NCI-H1417 (cell line): ENCODE data around the gene MRPS34.
A peak's percentile ranks its signal among the peaks of the same experiment; 100 is the strongest.

Source experiments
- DNase-seq, 3 experiments: peaks; one replicate each; lab custom pipeline; 2025; lab: John Stamatoyannopoulos, UW

MRPS34 gene

GRCh38 chr16:1794908-1795666 is 22.2 kb upstream of the MRPS34 start:
- DNase-seq, result no peak

GRCh38 chr16:1794221-1794871 is 21.4 kb upstream of the MRPS34 start:
- DNase-seq, result peak; percentile 42 to 73 (median 54)

DNA sequence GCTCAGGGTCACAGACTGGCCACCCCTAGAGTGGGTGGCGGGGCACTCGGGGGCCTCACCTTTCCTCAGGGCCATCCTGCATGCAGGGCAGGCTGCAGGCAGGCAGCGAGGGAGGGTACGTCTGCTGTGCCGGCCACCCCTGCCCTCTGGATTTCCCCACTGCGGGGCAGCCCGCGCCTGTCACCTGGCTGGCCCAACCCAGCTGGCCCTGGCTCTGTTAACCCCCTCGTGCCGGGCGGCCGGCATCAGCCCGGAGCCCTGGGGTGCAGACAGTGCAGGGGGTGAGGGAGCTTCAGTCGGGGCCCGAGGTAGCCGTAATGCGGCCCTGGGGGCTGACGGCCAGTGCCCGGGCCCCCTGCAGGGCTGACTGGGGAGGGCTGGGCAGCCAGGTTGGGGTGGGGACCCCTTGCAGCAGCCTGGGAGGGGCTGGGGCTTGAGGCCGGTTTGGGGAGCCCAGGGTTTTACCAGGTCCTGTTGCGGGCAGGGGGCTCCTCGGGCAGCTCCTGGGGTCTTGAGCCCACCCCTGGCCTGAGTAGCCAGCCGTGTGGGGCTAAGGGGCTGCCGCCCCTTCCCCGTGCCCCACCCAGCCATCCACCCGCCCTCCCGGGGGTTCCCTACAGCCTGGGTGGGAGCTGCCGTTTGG is 20.8 kb upstream of the MRPS34 start, which contains the start of gene IGFALS:
Gene IGFALS (minus strand): TSS at position 128 of the 643 bp plus-strand sequence. CDS start 53 bp downstream, at position 75.
- DNase-seq, result no peak

DNA sequence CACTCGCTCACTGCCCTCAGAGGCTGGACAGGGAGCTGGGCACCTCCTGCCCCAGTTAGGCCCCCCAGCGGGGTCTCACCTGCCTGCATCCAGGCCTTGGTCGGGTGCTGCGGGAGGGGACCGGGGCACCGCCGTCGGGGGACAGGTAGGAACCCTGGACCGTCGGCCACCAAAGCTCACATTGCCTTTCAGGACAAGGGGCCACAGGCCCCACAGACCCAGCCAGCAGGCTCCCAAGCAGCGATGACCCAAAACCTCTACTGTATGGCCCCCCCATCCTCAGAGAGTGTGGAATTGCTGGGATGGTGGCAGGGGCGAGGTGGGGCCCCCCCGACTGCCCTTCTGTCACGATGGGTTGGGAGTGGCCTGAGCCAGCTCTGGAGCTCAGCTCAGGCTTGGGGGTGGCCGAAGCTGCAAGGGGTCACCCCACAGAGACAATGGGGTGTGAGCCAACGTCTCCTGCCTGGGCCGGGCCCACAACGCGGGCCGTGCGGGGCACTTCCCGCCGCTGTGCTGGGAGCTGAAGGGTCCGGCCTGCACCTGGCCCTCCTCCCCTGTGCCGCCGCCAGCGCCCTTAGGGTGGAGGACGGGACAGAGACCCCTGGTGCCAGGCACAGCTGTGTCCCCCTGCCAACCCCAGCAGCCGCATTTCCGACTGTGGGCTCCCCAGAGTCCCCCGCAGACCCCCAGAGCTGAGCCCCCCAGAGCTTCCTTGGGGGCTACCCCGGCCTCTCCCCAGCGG is 20.1 kb upstream of the MRPS34 start:
- DNase-seq, result no peak

DNA sequence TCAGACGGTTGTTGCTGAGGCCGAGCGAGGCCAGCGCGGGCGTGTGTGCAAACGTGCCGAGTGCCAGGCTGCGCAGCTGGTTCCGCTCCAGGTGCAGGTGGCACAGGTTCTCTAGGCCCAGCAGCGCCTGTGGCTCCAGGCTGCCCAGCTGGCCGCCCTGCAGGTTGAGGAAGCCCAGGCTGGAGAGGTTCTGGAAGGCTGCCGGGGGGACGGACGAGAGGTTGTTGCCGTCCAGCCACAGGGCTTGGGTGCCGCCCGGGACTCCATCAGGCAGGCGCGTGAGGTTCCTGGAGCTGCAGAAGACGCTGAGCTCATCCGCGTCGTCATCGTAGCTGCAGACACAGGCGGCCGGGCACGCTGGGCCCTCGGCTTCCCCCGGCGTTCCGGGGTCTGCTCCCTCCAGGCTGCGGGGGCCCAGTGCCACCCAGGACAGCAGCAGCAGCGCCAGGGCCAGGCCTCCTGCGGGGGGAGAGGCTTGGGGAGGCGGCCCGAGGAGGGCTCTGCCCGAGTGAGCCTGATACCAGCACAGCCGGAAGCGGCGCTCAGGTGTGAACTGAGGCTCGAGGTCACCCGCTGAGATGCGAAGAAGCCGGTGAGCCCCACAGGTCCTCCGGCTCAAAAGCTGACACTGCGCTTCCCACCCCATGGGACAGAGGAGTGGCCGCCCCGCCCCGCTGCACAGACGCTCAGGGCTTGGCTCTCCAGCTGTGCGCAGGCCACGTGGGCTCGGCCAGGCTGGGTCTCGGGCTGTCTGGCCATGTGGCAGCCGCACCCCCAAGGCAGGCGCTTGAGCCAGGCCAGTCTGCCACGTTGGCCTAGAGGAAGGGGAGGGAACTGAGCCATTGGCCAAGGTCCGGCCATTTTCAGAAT is 19.2 kb upstream of the MRPS34 start:
- DNase-seq, result peak in 1 of 3 experiments; percentile 40

DNA sequence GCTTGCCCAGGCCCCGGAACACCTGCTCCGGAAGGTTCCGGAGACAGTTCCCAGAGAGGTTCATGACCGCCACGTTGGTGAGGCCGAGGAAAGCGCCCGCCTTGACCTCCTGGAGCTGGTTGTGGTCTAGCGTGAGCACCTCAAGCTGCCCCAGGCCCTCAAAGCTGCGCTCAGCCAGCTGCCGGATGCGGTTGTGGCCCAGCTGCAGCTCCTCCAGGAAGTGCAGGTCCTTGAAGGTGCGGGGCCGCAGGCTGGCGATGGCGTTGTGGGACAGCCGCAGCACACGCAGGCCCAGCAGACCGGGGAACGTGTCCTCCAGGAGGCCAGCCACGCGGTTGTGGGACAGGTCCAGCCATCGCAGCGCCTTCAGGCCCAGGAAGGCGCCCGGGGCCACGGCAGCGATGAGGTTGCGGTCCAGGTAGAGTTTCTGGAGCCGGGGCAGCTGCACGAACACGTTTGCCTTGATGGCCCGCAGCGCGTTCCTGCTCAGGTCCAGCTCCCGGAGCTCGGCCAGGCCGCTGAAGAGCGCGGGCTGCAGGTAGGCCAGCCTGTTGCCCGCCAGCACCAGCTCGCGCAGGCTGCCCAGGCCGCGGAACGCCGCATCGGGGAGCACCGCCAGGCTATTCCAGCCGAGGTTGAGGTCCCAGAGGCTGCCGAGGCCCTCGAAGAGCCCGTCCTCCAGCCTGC is 18.5 kb upstream of the MRPS34 start:
- DNase-seq, result no peak

GRCh38 chr16:1790611-1791255 is 17.8 kb upstream of the MRPS34 start:
- DNase-seq, result no peak

GRCh38 chr16:1790261-1790610 is 17.3 kb upstream of the MRPS34 start:
- DNase-seq, result no peak

DNA sequence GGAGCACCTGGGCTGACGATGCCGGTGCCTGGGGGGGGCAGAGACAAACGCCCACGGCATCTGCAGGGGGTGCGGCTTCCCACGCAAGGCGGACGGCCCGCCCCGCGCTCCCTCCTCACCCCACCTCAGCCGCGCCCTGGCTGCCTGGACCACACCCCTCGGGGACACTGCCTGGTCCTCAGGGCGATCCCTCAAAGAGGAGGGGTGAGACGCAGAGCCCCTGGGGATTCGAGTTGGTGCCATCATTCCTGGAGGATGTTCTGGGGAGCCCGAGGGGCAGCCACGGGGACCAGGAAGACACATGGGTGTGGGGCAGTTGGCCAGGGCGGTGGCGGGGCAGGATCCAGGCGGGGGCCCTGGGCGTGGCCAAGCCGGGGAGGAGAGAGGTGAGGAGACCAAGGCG is 16.7 kb upstream of the MRPS34 start:
- no peak for DNase-seq

DNA sequence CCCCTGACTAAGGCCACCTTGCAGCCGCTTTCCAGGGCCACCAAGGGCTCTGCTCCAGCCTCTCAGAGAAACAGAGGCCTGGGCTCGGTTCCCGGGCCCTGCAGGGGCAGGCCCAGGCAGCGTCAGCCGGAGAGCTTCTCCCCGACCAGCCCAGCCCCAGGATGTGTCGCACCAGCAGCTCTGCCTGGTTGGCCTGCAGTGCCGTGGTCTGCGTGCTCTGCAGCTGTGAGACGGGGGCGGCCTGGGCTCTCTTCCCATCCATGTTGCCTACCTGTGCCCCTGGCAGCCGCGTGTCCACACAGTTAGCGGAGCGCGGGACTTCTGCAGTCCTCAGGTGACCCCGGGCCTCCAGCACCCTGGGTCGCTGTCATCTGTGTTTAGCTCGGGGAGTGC is 15.8 kb upstream of the MRPS34 start:
- no peak for DNase-seq

DNA sequence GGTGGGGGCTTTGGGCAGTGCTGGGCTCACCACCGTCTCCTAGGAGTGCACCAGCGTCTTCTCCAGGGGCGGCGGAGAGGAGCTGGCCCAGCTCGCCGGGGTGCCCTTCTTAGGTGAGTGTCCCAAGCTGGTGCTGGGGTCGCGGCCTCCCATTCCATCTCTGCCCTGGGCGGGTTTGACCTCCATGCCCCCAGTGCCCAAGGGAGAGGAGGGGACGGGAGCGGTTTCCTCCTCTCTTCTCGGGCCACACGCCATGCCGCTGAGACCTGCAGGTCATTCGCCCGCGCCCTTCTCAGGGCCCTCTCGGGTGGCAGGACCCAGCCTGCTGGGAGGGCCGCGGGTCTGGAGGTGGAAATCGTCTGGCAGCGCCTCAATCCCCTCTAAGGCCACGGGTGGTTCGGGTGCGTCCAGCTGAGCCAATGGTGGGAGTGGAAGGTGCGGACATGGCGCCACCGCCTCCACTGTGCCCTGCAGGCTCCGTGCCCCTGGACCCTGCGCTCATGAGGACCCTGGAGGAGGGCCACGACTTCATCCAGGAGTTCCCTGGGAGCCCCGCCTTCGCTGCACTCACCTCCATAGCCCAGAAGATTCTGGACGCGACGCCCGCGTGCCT is 15.3 kb upstream of the MRPS34 start:
- DNase-seq, result no peak

GRCh38 chr16:1787322-1788094 is 14.6 kb upstream of the MRPS34 start:
- no peak for DNase-seq

DNA sequence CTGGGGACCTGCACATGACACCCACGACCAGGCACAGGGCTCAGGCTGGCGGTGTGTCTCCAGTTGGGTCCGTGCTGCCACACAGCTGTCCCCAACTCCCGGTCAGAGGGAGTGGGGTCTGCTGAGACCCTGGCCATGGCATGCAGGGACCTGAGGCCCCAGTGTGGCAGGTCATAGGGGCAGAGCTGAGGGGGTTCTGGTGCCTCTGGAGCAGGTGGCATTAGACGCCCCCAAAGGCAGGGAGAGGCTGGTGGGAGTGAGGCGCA is 14.1 kb upstream of the MRPS34 start:
- no peak for DNase-seq

GRCh38 chr16:1786242-1787055 is 13.5 kb upstream of the MRPS34 start:
- no peak for DNase-seq

DNA sequence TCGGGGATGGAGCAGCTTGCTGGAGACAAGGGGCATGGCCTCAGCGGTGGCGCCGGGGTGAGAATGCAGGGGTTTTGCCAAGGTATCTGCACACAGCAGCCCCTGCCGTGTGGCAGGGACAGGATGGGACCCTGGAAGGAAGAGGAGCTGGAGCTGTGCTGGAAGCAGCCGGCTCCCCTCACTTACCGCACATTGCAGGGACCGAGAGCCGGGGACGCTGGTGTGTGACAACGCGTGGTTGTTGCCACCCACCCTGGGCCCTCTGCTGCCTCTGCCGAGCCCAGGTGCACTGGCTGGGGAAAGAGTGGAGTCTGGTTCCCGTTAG is 12.9 kb upstream of the MRPS34 start:
- no peak for DNase-seq

DNA sequence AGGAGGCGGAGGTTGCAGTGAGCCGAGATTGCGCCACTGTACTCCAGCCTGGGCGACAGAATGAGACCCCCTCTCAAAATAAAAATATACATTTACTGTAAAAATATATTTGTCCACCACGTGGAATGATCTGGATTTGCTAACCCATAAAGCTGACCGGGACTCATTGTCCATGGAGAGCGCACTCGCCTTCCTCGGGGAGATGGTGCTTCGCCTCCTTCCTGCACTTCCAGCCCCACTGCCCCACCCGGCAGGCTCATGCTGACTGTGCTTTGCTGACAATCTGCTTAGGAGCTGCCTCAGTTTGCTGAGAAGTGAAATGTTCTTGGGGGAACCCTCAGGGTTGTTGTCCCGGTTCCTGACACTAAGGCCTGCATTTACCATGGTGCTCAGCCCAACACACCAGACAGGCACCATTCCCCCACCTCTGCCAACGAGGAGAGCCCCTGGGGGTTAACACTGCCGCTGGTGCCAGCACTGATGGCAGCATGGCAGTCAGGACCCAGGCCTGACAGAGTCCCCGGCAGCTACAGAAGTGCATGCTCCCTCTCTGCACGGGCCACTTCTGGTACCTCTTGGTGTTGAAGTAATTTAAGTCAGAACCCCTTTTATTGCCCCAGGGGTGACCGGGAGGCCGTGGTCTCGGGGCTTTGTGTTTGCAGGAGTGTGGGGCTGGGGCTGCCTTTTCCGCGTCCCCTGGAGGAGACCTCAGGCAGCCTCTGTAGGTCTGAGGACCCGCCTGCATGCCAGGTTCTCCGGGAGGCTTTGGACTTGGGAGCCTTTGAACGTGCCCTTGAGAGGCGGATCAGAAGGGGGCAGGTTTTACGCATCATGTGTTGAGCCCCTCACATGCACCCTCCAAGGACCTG is 12.3 kb upstream of the MRPS34 start:
- DNase-seq, result no peak

DNA sequence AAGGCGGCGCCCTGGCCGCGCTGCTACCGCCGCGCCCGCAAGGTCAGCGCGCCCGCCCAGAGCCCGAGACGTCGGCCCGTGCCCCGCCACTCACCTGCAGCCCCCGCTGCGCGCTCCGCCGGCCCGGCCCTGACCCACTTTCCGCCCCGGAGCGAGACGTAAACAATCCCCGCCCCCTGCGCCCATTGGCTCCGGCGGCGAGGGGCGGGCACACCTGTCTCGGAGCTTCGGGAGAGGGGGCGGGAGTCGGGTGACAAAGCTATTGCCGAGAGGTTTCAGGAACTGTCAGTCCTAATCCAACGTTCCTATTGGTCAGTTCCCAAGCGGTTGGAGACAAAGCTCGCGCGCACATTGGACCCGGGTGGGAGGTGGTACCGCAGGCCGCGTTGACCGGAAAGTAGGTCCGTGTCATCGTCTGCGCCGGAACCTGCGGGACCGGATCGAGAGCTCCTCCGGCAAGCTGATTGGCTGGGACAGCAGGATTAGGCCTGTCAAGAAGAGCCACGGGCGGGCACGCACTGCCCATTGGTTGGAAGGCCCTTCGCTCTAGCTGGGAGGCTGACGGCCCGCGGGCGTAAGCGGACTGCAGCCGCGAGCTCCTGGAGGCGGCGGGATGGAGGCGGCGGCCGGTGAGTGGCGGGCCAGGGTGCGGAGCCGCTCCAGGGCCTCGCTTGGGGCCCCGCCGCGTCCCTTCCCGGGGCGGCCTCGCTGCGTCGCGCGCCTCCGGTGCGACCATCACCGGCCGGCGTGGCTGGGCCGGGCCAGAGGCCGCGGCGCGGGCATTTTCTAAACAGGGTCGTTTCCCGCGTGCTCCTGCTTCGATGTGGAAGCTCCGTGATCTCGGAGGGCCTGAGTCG is 9.7 kb upstream of the MRPS34 start, which contains the start of the genes NUBP2 and SPSB3:
Gene NUBP2 (plus strand): TSS at position 553 of the 857 bp plus-strand sequence. CDS start 61 bp downstream, at position 614.
Gene SPSB3 (minus strand): TSS at position 164 of the 857 bp plus-strand sequence. CDS start 1,088 bp downstream, outside the sequence.
- peak; percentile 99 to 100 (median 100) for DNase-seq
